HUES6 (cell line): ENCODE data around the gene INTS4.
"Not testable (repeated sequence)": the region's sequence is repeated elsewhere in the genome, so short reads cannot be mapped to it uniquely, and the experiment has no call there.

Experiments used
- H3K27ac ChIP-seq: 2 replicates; pipeline ENCODE4 v1.7.0; 2013; ENCODE audit warnings: low read depth, mild to moderate bottlenecking, low read length, inconsistent platforms
- H3K27me3 ChIP-seq: 2 replicates; pipeline ENCODE4 v1.6.1; 2013; ENCODE audit warnings: low read length; ENCODE audit not compliant: control insufficient read depth, insufficient read depth
- H3K36me3 ChIP-seq: 2 replicates; pipeline ENCODE4 v1.6.1; 2013; ENCODE audit warnings: low read length; ENCODE audit not compliant: control insufficient read depth, insufficient read depth
- H3K4me1 ChIP-seq: 2 replicates; pipeline ENCODE4 v1.6.1; 2013; ENCODE audit warnings: low read length; ENCODE audit not compliant: control insufficient read depth, insufficient read depth
- H3K4me3 ChIP-seq: 2 replicates; pipeline ENCODE4 v1.5.1; 2013; ENCODE audit warnings: low read depth, low read length
- H3K9ac ChIP-seq: one replicate; pipeline ENCODE4 v1.6.1; 2013; ENCODE audit warnings: mild to moderate bottlenecking, low read length
- H3K9me3 ChIP-seq: 2 replicates; pipeline ENCODE4 v1.6.1; 2013; ENCODE audit warnings: low read depth, low read length; ENCODE audit not compliant: control insufficient read depth, insufficient read depth

Gene INTS4

GRCh38 chr11:78022397-78023396 lies 28.2 kb upstream of the INTS4 start, which contains the start of gene KCTD14:
KCTD14 (minus strand) TSS chr11:78023276; CDS start chr11:78023249, 27 bp downstream.
- H3K27ac ChIP-seq: no peak within 1 kb of the TSS
- no peaks in the 10 kb centered on the region for H3K27me3 ChIP-seq
- peaks cover 1% of the 10 kb centered on the region; the same call in 1 of the 2 replicates for H3K9me3 ChIP-seq
- H3K9ac ChIP-seq: peak within 1 kb of the TSS; percentile 76
- no peaks in the 10 kb centered on the region for H3K36me3 ChIP-seq
- peak within 1 kb of the TSS; percentile 68 for H3K4me3 ChIP-seq
- peaks cover 21% of the 10 kb centered on the region for H3K4me1 ChIP-seq

- H3K9ac ChIP-seq: no peak overlapping the region
- H3K9me3 ChIP-seq: no peaks in the 10 kb centered on the region
- no peaks in the 10 kb centered on the region for H3K27me3 ChIP-seq
- H3K36me3 ChIP-seq: peaks cover 3% of the 10 kb centered on the region; the same call in 1 of the 2 replicates
- H3K27ac ChIP-seq: no peak overlapping the region
- H3K4me1 ChIP-seq: peaks cover 21% of the 10 kb centered on the region
- H3K4me3 ChIP-seq: no peak overlapping the region; the same call in 1 of the 2 replicates
These were observed 27.1 kb upstream of the INTS4 start for GRCh38 chr11:78021611-78022010.

GRCh38 chr11:78020246-78020645 lies 25.8 kb upstream of the INTS4 start:
- no peak overlapping the region for H3K4me3 ChIP-seq
- no peak overlapping the region for H3K27ac ChIP-seq
- peaks cover 11% of the 10 kb centered on the region for H3K36me3 ChIP-seq

GRCh38 chr11:78019808-78020207 lies 25.3 kb upstream of the INTS4 start:
- no peaks in the 10 kb centered on the region for H3K27me3 ChIP-seq
- no peak overlapping the region for H3K9ac ChIP-seq
- H3K4me3 ChIP-seq: no peak overlapping the region
- peaks cover 21% of the 10 kb centered on the region for H3K4me1 ChIP-seq
- no peak overlapping the region for H3K27ac ChIP-seq
- no peaks in the 10 kb centered on the region for H3K9me3 ChIP-seq
- peaks cover 11% of the 10 kb centered on the region for H3K36me3 ChIP-seq

More at GRCh38 chr11:78020246-78020645, 25.8 kb upstream of the INTS4 start:
- Histone ChIP-seq H3K9ac (no peak overlapping the region), H3K4me1 (peaks cover 21% of the 10 kb centered on the region), H3K27me3 (no peaks in the 10 kb centered on the region), H3K9me3 (no peaks in the 10 kb centered on the region)

GRCh38 chr11:78015878-78016277 lies 21.4 kb upstream of the INTS4 start:
- Histone ChIP-seq H3K4me3 (no peak overlapping the region), H3K36me3 (peaks cover 11% of the 10 kb centered on the region), H3K27ac (no peak overlapping the region), H3K27me3 (no peaks in the 10 kb centered on the region), H3K4me1 (peaks cover 8% of the 10 kb centered on the region), H3K9me3 (no peaks in the 10 kb centered on the region), H3K9ac (no peak overlapping the region)

- not testable (repeated sequence) for H3K9me3 ChIP-seq, H3K27ac ChIP-seq, H3K9ac ChIP-seq, H3K27me3 ChIP-seq, H3K4me1 ChIP-seq, H3K4me3 ChIP-seq
- H3K36me3 ChIP-seq: peaks cover 11% of the 10 kb centered on the region
These were observed 20.6 kb upstream of the INTS4 start for GRCh38 chr11:78014937-78015520.

- H3K9me3 ChIP-seq: no peaks in the 10 kb centered on the region
- H3K9ac ChIP-seq: no peak overlapping the region
- H3K27ac ChIP-seq: no peak overlapping the region
These were observed 16.8 kb upstream of the INTS4 start for GRCh38 chr11:78011301-78011700.

GRCh38 chr11:78010755-78011154 lies 16.3 kb upstream of the INTS4 start:
- H3K27ac ChIP-seq: no peak overlapping the region
- no peaks in the 10 kb centered on the region for H3K9me3 ChIP-seq
- no peaks in the 10 kb centered on the region for H3K27me3 ChIP-seq
- H3K9ac ChIP-seq: no peak overlapping the region
- peaks cover under 1% of the 10 kb centered on the region; the same call in 1 of the 2 replicates for H3K36me3 ChIP-seq
- H3K4me3 ChIP-seq: no peak overlapping the region
- H3K4me1 ChIP-seq: no peaks in the 10 kb centered on the region

More at GRCh38 chr11:78011301-78011700, 16.8 kb upstream of the INTS4 start:
- Histone ChIP-seq H3K27me3 (no peaks in the 10 kb centered on the region), H3K4me3 (no peak overlapping the region), H3K36me3 (peaks cover 6% of the 10 kb centered on the region), H3K4me1 (no peaks in the 10 kb centered on the region)

- no peaks in the 10 kb centered on the region for H3K27me3 ChIP-seq
- no peak overlapping the region for H3K4me3 ChIP-seq
- H3K9me3 ChIP-seq: no peaks in the 10 kb centered on the region
- H3K27ac ChIP-seq: no peak overlapping the region
- no peaks in the 10 kb centered on the region for H3K4me1 ChIP-seq
- H3K36me3 ChIP-seq: no peaks in the 10 kb centered on the region
- H3K9ac ChIP-seq: no peak overlapping the region
These were observed 15.8 kb upstream of the INTS4 start for GRCh38 chr11:78010304-78010703.

GRCh38 chr11:78009062-78009461 lies 14.6 kb upstream of the INTS4 start:
- Histone ChIP-seq H3K27me3 (no peaks in the 10 kb centered on the region), H3K9me3 (no peaks in the 10 kb centered on the region), H3K9ac (no peak overlapping the region), H3K4me1 (no peaks in the 10 kb centered on the region), H3K36me3 (no peaks in the 10 kb centered on the region), H3K27ac (no peak overlapping the region), H3K4me3 (no peak overlapping the region)

GRCh38 chr11:78000193-78000592 lies 5.7 kb upstream of the INTS4 start:
- Histone ChIP-seq H3K27ac (no peak overlapping the region), H3K9ac (no peak overlapping the region), H3K9me3 (no peaks in the 10 kb centered on the region), H3K4me1 (peaks cover 2% of the 10 kb centered on the region), H3K27me3 (no peaks in the 10 kb centered on the region; the same call in 1 of the 2 replicates), H3K4me3 (no peak overlapping the region), H3K36me3 (no peaks in the 10 kb centered on the region)
